Naive thymus-derived CD4-positive, alpha-beta T cell (primary cell): Measurements from ENCODE around the gene SLC26A8. TPM values are rescaled to one million over a fixed set of nuclear protein-coding genes. Genes with fewer than 3 reads are reported as not detected.
"Not testable (repeated sequence)": the region's sequence is repeated elsewhere in the genome, so short reads cannot be mapped to it uniquely, and the experiment has no call there.

Source experiments
- ATAC-seq: fragments of 150-1000 bp; cut with Tn5 transposase; 2 replicates; pipeline ENCODE4 v1.10.0; 2021; ENCODE audit warnings: mild to moderate bottlenecking, moderate library complexity
- CTCF ChIA-PET: fragments of 350-600 bp; sonication (Branson Sonifier 250); formaldehyde crosslinking; loops from one replicate; lab custom pipeline; 2021; ENCODE audit warnings: antibody characterized with exemption; lab: Charles Lee
- POLR2A ChIA-PET: fragments of 350-600 bp; sonication (Branson Sonifier 250); formaldehyde crosslinking; loops from one replicate; lab custom pipeline; 2021; ENCODE audit warnings: antibody characterized with exemption, inconsistent platforms; lab: Charles Lee
- DNase-seq, 9 donors: peaks; one replicate each; pipeline versions ENCODE4 v3.0.0 to v3.0.0-alpha.2; 2020 to 2022; ENCODE audit warnings: mixed read lengths in 1 of 9
- H3K27ac ChIP-seq: one replicate; pipeline ENCODE4 v1.7.0; 2013; ENCODE audit warnings: mild to moderate bottlenecking, low read depth, low read length, moderate library complexity
- H3K27me3 ChIP-seq, 2 donors: one replicate each; pipeline ENCODE4 v1.7.0; 2013; ENCODE audit warnings: low read length in 2 of 2, mild to moderate bottlenecking in 2 of 2, moderate library complexity in 2 of 2; ENCODE audit not compliant: control insufficient read depth in 2 of 2, insufficient read depth in 2 of 2
- H3K36me3 ChIP-seq, 3 experiments: 1 replicate in 2 of 3; 2 replicates in 1 of 3; pipeline ENCODE4 v1.7.0; 2013; ENCODE audit warnings: low read length in 3 of 3, mild to moderate bottlenecking in 3 of 3, moderate library complexity in 1 of 3; ENCODE audit not compliant: insufficient read depth in 3 of 3, control insufficient read depth in 2 of 3
- H3K4me1 ChIP-seq, 2 donors: one replicate each; pipeline ENCODE4 v1.7.0; 2013; ENCODE audit warnings: low read length in 2 of 2, mild to moderate bottlenecking in 2 of 2, moderate library complexity in 1 of 2; ENCODE audit not compliant: control insufficient read depth in 2 of 2, insufficient read depth in 2 of 2
- H3K4me3 ChIP-seq: 2 replicates; pipeline ENCODE4 v1.7.0; 2013; ENCODE audit warnings: mild to moderate bottlenecking, low read length
- H3K9me3 ChIP-seq, 3 experiments: 1 replicate in 2 of 3; 2 replicates in 1 of 3; pipeline ENCODE4 v1.7.0; 2013; ENCODE audit warnings: low read length in 3 of 3; ENCODE audit not compliant: control insufficient read depth in 2 of 3
- H3K27ac Mint-ChIP-seq, 9 donors: one replicate each; pipeline ENCODE4 v1.8.0; 2020 to 2022; ENCODE audit warnings: mixed read lengths in 9 of 9, mild to moderate bottlenecking in 8 of 9, moderate library complexity in 5 of 9, inconsistent platforms in 2 of 9
- H3K27me3 Mint-ChIP-seq, 5 donors: one replicate each; pipeline ENCODE4 v1.8.0; 2021 to 2022; ENCODE audit warnings: mixed read lengths in 5 of 5, mild to moderate bottlenecking in 1 of 5
- H3K36me3 Mint-ChIP-seq, 5 donors: one replicate each; pipeline ENCODE4 v1.8.0; 2020 to 2022; ENCODE audit warnings: mixed read lengths in 5 of 5, mild to moderate bottlenecking in 3 of 5, inconsistent platforms in 1 of 5
- H3K4me1 Mint-ChIP-seq, 7 donors: one replicate each; pipeline ENCODE4 v1.8.0; 2020 to 2022; ENCODE audit warnings: mixed read lengths in 7 of 7, mild to moderate bottlenecking in 3 of 7, inconsistent platforms in 1 of 7
- H3K4me3 Mint-ChIP-seq, 10 donors: one replicate each; pipeline ENCODE4 v1.8.0; 2020 to 2022; ENCODE audit warnings: mild to moderate bottlenecking in 10 of 10, mixed read lengths in 10 of 10, moderate library complexity in 6 of 10, inconsistent platforms in 2 of 10
- H3K9me3 Mint-ChIP-seq, 11 donors: one replicate each; pipeline ENCODE4 v1.8.0; 2020 to 2022; ENCODE audit warnings: mixed read lengths in 11 of 11, mild to moderate bottlenecking in 4 of 11, inconsistent platforms in 1 of 11, moderate library complexity in 1 of 11
- intact Hi-C, 2 donors: fragments of 100-400 bp; cut with micrococcal nuclease; formaldehyde crosslinking; loops; one replicate each; pipeline ENCODE4 v1.15.1; 2023
- polyA plus RNA-seq, 2 donors: library from polyadenylated mRNA; unstranded; fragments of 300-500 nt; fragmentation: Illumina TruSeq; gene quantifications; one replicate each; pipeline ENCODE4 v1.2.3, GENCODE V29; 2021
- total RNA-seq, 6 experiments: library from RNA in 5 of 6; stranded (reverse) in 5 of 6; gene quantifications; 1 replicate in 5 of 6; 2 replicates in 1 of 6; pipeline ENCODE4 v1.2.3 and lab custom pipeline; 2021 to 2026

Gene SLC26A8
- total and polyA plus RNA-seq, 7 experiments from 2014 or later, result 0.27 to 0.66 TPM; not detected in 5

- H3K27me3 ChIP-seq, result no peaks in the 10 kb centered on the region
- peaks cover 46 to 49% of the 10 kb centered on the region in 2 donors for H3K4me1 ChIP-seq
- H3K36me3 Mint-ChIP-seq, result peaks cover 0 to 19% (median 17%) of the 10 kb centered on the region in 5 donors
- H3K27ac ChIP-seq, result no peak overlapping the region
- no peak for DNase-seq
- peaks cover 59 to 89% (median 82%) of the 10 kb centered on the region in 7 donors for H3K4me1 Mint-ChIP-seq
- POLR2A ChIA-PET, result interaction anchor here (0.6 to 1.5 kb wide), 4 partner anchors 8 to 97 kb away, joined by 3 to 4 read pairs (median 4); no protein-coding TSS in a partner anchor
- ATAC-seq, result no peak
- peak overlapping the region in 2 of 9 donors; percentile 13 to 17 for H3K27ac Mint-ChIP-seq
- H3K9me3 Mint-ChIP-seq, result peaks cover 0 to 2% (median 0%) of the 10 kb centered on the region in 11 donors
- H3K27me3 Mint-ChIP-seq, result no peaks in the 10 kb centered on the region
- CTCF ChIA-PET, result interaction anchor here (2.0 kb wide), 1 partner anchor 60 kb away, joined by 10 read pairs; no protein-coding TSS in a partner anchor
- no peaks in the 10 kb centered on the region for H3K36me3 ChIP-seq
- H3K9me3 ChIP-seq, result no peaks in the 10 kb centered on the region
- H3K4me3 ChIP-seq, result no peak overlapping the region
- H3K4me3 Mint-ChIP-seq, result peak overlapping the region in 4 of 10 donors; percentile 50 to 63 (median 52)
- intact Hi-C loops, result loop anchor here in 1 of 2 donors (2.0 kb wide), 1 partner anchor 14 kb away; no protein-coding TSS in a partner anchor
Observed at GRCh38 chr6:36034441-36034840, 10.0 kb upstream of the SLC26A8 start.

GRCh38 chr6:36033935-36034334 lies 9.5 kb upstream of the SLC26A8 start:
- Histone ChIP-seq H3K4me3 (no peak overlapping the region), H3K27me3 (no peaks in the 10 kb centered on the region), H3K36me3 (no peaks in the 10 kb centered on the region), H3K27ac (no peak overlapping the region), H3K4me1 (peaks cover 48 to 51% of the 10 kb centered on the region in 2 donors), H3K9me3 (no peaks in the 10 kb centered on the region)
- POLR2A ChIA-PET, result interaction anchor here (0.6 to 1.5 kb wide), 5 partner anchors 9 to 97 kb away, joined by 3 to 4 read pairs (median 4); no protein-coding TSS in a partner anchor
- ATAC-seq (peak; percentile 67), DNase-seq (peak in 2 of 9 donors; percentile 10 to 20)
- peaks cover 0 to 2% (median 0%) of the 10 kb centered on the region in 11 donors for H3K9me3 Mint-ChIP-seq
- no peaks in the 10 kb centered on the region for H3K27me3 Mint-ChIP-seq
- H3K36me3 Mint-ChIP-seq, result peaks cover 0 to 20% (median 14%) of the 10 kb centered on the region in 5 donors
- H3K4me3 Mint-ChIP-seq, result peak overlapping the region in 9 of 10 donors; percentile 50 to 73 (median 60)
- intact Hi-C loops, result loop anchor here in 1 of 2 donors (2.0 kb wide), 1 partner anchor 15 kb away; no protein-coding TSS in a partner anchor
- peak overlapping the region in 5 of 9 donors; percentile 4 to 31 (median 15) for H3K27ac Mint-ChIP-seq
- CTCF ChIA-PET, result interaction anchor here (2.0 kb wide), 1 partner anchor 61 kb away, joined by 10 read pairs; no protein-coding TSS in a partner anchor
- H3K4me1 Mint-ChIP-seq, result peaks cover 59 to 89% (median 82%) of the 10 kb centered on the region in 7 donors

GRCh38 chr6:36033144-36033543 lies 8.7 kb upstream of the SLC26A8 start:
- H3K9me3 ChIP-seq, DNase-seq, H3K4me3 ChIP-seq, ATAC-seq, H3K27me3 ChIP-seq, H3K27me3 Mint-ChIP-seq, H3K36me3 ChIP-seq, H3K27ac ChIP-seq, H3K9me3 Mint-ChIP-seq, intact Hi-C loops: not testable (repeated sequence)
- POLR2A ChIA-PET, result interaction anchor here (0.9 to 1.5 kb wide), 4 partner anchors 9 to 98 kb away, joined by 4 read pairs; no protein-coding TSS in a partner anchor
- Mint-ChIP-seq H3K27ac (peak overlapping the region in 1 of 9 donors; percentile 1), H3K4me3 (peak overlapping the region in 8 of 10 donors; percentile 12 to 67 (median 56)), H3K4me1 (peaks cover 55 to 84% (median 77%) of the 10 kb centered on the region in 7 donors), H3K36me3 (peaks cover 0 to 23% (median 14%) of the 10 kb centered on the region in 5 donors)
- CTCF ChIA-PET, result interaction anchor here (0.7 to 2.0 kb wide), 2 partner anchors 62 to 475 kb away, joined by 4 to 10 read pairs; no protein-coding TSS in a partner anchor
- peaks cover 42 to 45% of the 10 kb centered on the region in 2 donors for H3K4me1 ChIP-seq

DNA sequence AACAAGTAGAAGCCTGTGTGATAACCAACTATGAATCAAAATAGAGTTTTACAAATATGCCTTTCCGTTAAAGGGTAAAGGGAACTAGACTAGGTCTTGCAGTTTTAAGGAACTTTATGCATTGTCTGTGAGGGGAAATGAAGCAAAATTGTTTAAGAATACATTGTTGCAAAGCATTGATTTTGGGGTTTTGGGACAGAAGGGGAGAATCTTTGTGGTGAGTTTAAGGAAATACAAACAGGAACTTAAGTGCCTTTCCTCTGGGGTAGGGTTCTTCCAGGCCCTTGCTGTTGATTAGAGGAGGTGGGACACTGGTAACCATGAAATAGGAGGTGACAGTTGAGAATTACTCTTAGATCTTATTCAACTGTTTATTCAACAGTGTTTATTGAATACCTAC lies 7.8 kb upstream of the SLC26A8 start:
- Mint-ChIP-seq H3K27me3 (peaks cover 0 to 3% (median 0%) of the 10 kb centered on the region in 5 donors), H3K9me3 (peaks cover 0 to 2% (median 0%) of the 10 kb centered on the region in 11 donors), H3K36me3 (peaks cover 0 to 23% (median 13%) of the 10 kb centered on the region in 5 donors), H3K4me1 (peaks cover 46 to 79% (median 72%) of the 10 kb centered on the region in 7 donors), H3K4me3 (peak overlapping the region in 9 of 10 donors; percentile 7 to 76 (median 50)), H3K27ac (peak overlapping the region in 3 of 9 donors; percentile 1 to 5 (median 5))
- DNase-seq, result no peak
- H3K36me3 ChIP-seq, result peaks cover 0 to 7% (median 0%) of the 10 kb centered on the region in 3 experiments
- peaks cover 38 to 41% of the 10 kb centered on the region in 2 donors for H3K4me1 ChIP-seq
- H3K27me3 ChIP-seq, result no peaks in the 10 kb centered on the region
- ChIA-PET POLR2A (interaction anchor here (0.6 kb wide), 2 partner anchors 87 to 342 kb away, joined by 4 read pairs; no protein-coding TSS in a partner anchor), CTCF (interaction anchor here (0.9 to 2.0 kb wide), 2 partner anchors 54 to 63 kb away, joined by 9 to 10 read pairs; no protein-coding TSS in a partner anchor)
- no peak overlapping the region for H3K27ac ChIP-seq
- intact Hi-C loops, result no loop called here
- H3K9me3 ChIP-seq, result no peaks in the 10 kb centered on the region
- no peak overlapping the region for H3K4me3 ChIP-seq
- ATAC-seq, result no peak

GRCh38 chr6:36029464-36029863 lies 5.0 kb upstream of the SLC26A8 start:
- DNase-seq (no peak), ATAC-seq (no peak)
- H3K27me3 Mint-ChIP-seq, result peaks cover 11 to 25% (median 12%) of the 10 kb centered on the region in 5 donors
- no peaks in the 10 kb centered on the region for H3K9me3 ChIP-seq
- intact Hi-C loops, result loop anchor here in 1 of 2 donors (5.0 kb wide), 2 partner anchors 563 to 1637 kb away; partner anchors contain the start of genes NUDT3 and SRSF3
- H3K4me1 ChIP-seq, result peaks cover 31 to 38% of the 10 kb centered on the region in 2 donors
- H3K4me3 ChIP-seq, result peak overlapping the region; percentile 63
- H3K36me3 Mint-ChIP-seq, result peaks cover 0 to 16% (median 4%) of the 10 kb centered on the region in 5 donors
- H3K27ac ChIP-seq, result peak overlapping the region; percentile 85
- H3K27me3 ChIP-seq, result no peaks in the 10 kb centered on the region
- H3K4me3 Mint-ChIP-seq, result peak overlapping the region; percentile 91 to 100 (median 94)
- peaks cover 0 to 7% (median 0%) of the 10 kb centered on the region in 3 experiments for H3K36me3 ChIP-seq
- ChIA-PET POLR2A (interaction anchor here (0.6 to 3.6 kb wide), 10 partner anchors 11 to 168 kb away, joined by 3 to 56 read pairs (median 13); partner anchors contain the start of gene BRPF3), CTCF (interaction anchor here (0.8 to 6.3 kb wide), 11 partner anchors 9 to 166 kb away, joined by 3 to 104 read pairs (median 6); no protein-coding TSS in a partner anchor)
- no peaks in the 10 kb centered on the region for H3K9me3 Mint-ChIP-seq
- H3K4me1 Mint-ChIP-seq, result peaks cover 27 to 68% (median 57%) of the 10 kb centered on the region in 7 donors
- H3K27ac Mint-ChIP-seq, result peak overlapping the region in 8 of 9 donors; percentile 27 to 95 (median 90)

DNA sequence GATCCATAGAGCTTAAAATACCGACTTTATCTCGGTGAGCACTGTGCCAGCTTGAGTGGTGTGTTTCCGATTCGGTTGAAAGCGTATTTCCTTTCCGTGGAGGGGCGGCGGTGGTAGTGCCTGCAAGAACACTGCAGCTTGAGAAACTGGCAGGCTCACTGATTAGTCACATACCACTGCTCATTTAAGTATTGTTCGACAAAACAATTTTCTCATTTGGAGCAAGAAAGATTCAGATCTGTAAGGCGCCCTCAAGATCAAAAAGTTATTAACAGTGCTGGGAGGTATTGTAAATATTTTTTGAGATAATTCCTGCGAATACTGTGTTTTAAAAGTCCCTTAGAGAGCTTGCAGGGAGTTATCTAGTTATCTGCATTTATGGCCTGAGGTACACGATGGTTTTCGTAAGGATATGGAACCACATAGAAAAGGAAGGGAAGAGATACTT lies 4.5 kb upstream of the SLC26A8 start:
- no peaks in the 10 kb centered on the region for H3K27me3 ChIP-seq
- H3K27ac Mint-ChIP-seq, result peak overlapping the region; percentile 87 to 95 (median 92)
- ChIA-PET POLR2A (interaction anchor here (0.6 to 3.6 kb wide), 21 partner anchors 7 to 569 kb away, joined by 3 to 56 read pairs (median 6); partner anchors contain the start of gene BRPF3), CTCF (interaction anchor here (0.6 to 6.3 kb wide), 19 partner anchors 9 to 332 kb away, joined by 3 to 104 read pairs (median 4); no protein-coding TSS in a partner anchor)
- peaks cover 13 to 28% (median 15%) of the 10 kb centered on the region in 5 donors for H3K27me3 Mint-ChIP-seq
- no peaks in the 10 kb centered on the region for H3K9me3 ChIP-seq
- H3K4me1 ChIP-seq, result peaks cover 27 to 33% of the 10 kb centered on the region in 2 donors
- intact Hi-C loops, result loop anchor here in 1 of 2 donors (5.0 kb wide), 2 partner anchors 563 to 1637 kb away; partner anchors contain the start of genes NUDT3 and SRSF3
- peak; percentile 28 for ATAC-seq
- peaks cover 27 to 65% (median 52%) of the 10 kb centered on the region in 7 donors for H3K4me1 Mint-ChIP-seq
- H3K36me3 Mint-ChIP-seq, result peaks cover 0 to 15% (median 4%) of the 10 kb centered on the region in 5 donors
- peak overlapping the region; percentile 91 to 100 (median 94) for H3K4me3 Mint-ChIP-seq
- peak; percentile 26 to 78 (median 62) for DNase-seq
- peaks cover 0 to 7% (median 0%) of the 10 kb centered on the region in 3 experiments for H3K36me3 ChIP-seq
- H3K4me3 ChIP-seq, result peak overlapping the region; percentile 63
- H3K27ac ChIP-seq, result peak overlapping the region; percentile 85
- H3K9me3 Mint-ChIP-seq, result no peaks in the 10 kb centered on the region
